Glutamatergic neuron (in vitro differentiated cells): ENCODE data around the gene HECTD4. TPM values are rescaled to one million over a fixed set of nuclear protein-coding genes. Genes with fewer than 3 reads are reported as not detected.

ENCODE experiments used
- DNase-seq: peaks from one replicate; pipeline ENCODE4 v3.0.0; 2022
- H3K27ac Mint-ChIP-seq: one replicate; pipeline ENCODE4 v1.8.0; 2020; ENCODE audit warnings: mild to moderate bottlenecking, mixed read lengths, inconsistent platforms; ENCODE audit not compliant: unreplicated experiment
- H3K27me3 Mint-ChIP-seq: one replicate; pipeline ENCODE4 v1.8.0; 2020; ENCODE audit warnings: mild to moderate bottlenecking, moderate library complexity, mixed read lengths, inconsistent platforms; ENCODE audit not compliant: unreplicated experiment
- H3K36me3 Mint-ChIP-seq: one replicate; pipeline ENCODE4 v1.8.0; 2020; ENCODE audit warnings: mild to moderate bottlenecking, mixed read lengths, inconsistent platforms; ENCODE audit not compliant: unreplicated experiment
- H3K4me1 Mint-ChIP-seq: one replicate; pipeline ENCODE4 v1.8.0; 2020; ENCODE audit warnings: mild to moderate bottlenecking, low read depth, mixed read lengths, inconsistent platforms; ENCODE audit not compliant: unreplicated experiment
- H3K4me3 Mint-ChIP-seq: one replicate; pipeline ENCODE4 v1.8.0; 2020; ENCODE audit warnings: mild to moderate bottlenecking, mixed read lengths, inconsistent platforms; ENCODE audit not compliant: unreplicated experiment
- H3K9me3 Mint-ChIP-seq: one replicate; pipeline ENCODE4 v1.8.0; 2020; ENCODE audit warnings: mild to moderate bottlenecking, moderate library complexity, mixed read lengths, inconsistent platforms; ENCODE audit not compliant: unreplicated experiment
- CTCF ChIP-seq: fragments of 200-600 bp; sonication (generic); IDR thresholded peaks from one replicate; pipeline ENCODE4 v1.5.0; 2021; ENCODE audit not compliant: partially characterized antibody, unreplicated experiment
- total RNA-seq: library from RNA; stranded (reverse); fragmentation: NEBNext Ultra II Directional; extraction: Animal tissue kit (Norgen Biotek cat#: 25700); gene quantifications from one replicate; pipeline ENCODE4 v1.2.1, GENCODE V29; 2021; ENCODE audit not compliant: unreplicated experiment

The HECTD4 gene
- total RNA-seq, 1 donor from 2014 or later, result 261 TPM

- no peak for DNase-seq
- no peaks in the 10 kb centered on the region for H3K4me1 Mint-ChIP-seq
- no peak for TF ChIP-seq CTCF
- H3K36me3 Mint-ChIP-seq, result peaks cover 12% of the 10 kb centered on the region
- peaks cover 13% of the 10 kb centered on the region for H3K27me3 Mint-ChIP-seq
- no peak overlapping the region for H3K27ac Mint-ChIP-seq
- peaks cover 21% of the 10 kb centered on the region for H3K9me3 Mint-ChIP-seq
- H3K4me3 Mint-ChIP-seq, result no peak overlapping the region
These were observed 215.9 kb downstream of the HECTD4 start for GRCh38 chr12:112166051-112167015.

- Mint-ChIP-seq H3K27me3 (peaks cover 10% of the 10 kb centered on the region), H3K36me3 (peaks cover 19% of the 10 kb centered on the region), H3K4me3 (no peak overlapping the region), H3K27ac (peak overlapping the region; percentile 5), H3K9me3 (peaks cover 26% of the 10 kb centered on the region), H3K4me1 (no peaks in the 10 kb centered on the region)
- TF ChIP-seq CTCF, result no peak
- no peak for DNase-seq
These were observed 216.6 kb downstream of the HECTD4 start for GRCh38 chr12:112165624-112166023.

- peaks cover 18% of the 10 kb centered on the region for H3K9me3 Mint-ChIP-seq
- no peak overlapping the region for H3K4me3 Mint-ChIP-seq
- H3K27ac Mint-ChIP-seq, result no peak overlapping the region
- TF ChIP-seq CTCF, result no peak
- peaks cover 8% of the 10 kb centered on the region for H3K27me3 Mint-ChIP-seq
- no peaks in the 10 kb centered on the region for H3K4me1 Mint-ChIP-seq
- H3K36me3 Mint-ChIP-seq, result peaks cover 28% of the 10 kb centered on the region
- DNase-seq, result no peak
These were observed 218.1 kb downstream of the HECTD4 start for GRCh38 chr12:112164011-112164660.

- H3K9me3 Mint-ChIP-seq, result peaks cover 18% of the 10 kb centered on the region
- H3K27me3 Mint-ChIP-seq, result peaks cover 8% of the 10 kb centered on the region
- peaks cover 34% of the 10 kb centered on the region for H3K36me3 Mint-ChIP-seq
- no peak overlapping the region for H3K4me3 Mint-ChIP-seq
- no peak overlapping the region for H3K27ac Mint-ChIP-seq
- H3K4me1 Mint-ChIP-seq, result no peaks in the 10 kb centered on the region
- DNase-seq, result no peak
- TF ChIP-seq CTCF, result no peak
These were observed 218.7 kb downstream of the HECTD4 start for GRCh38 chr12:112163471-112163991.
